Nucleus accumbens (tissue), 56 donors: Measurements from ENCODE around the gene BPIFA1.

ENCODE experiments used
- DNase-seq, 56 donors: peaks; one replicate each; lab custom pipeline; 2025; lab: John Stamatoyannopoulos, UW

Gene BPIFA1

GRCh38 chr20:33239979-33240736, 4.4 kb downstream of the BPIFA1 start:
- DNase-seq: no peak

GRCh38 chr20:33240923-33241322, 5.1 kb downstream of the BPIFA1 start:
- no peak for DNase-seq

- no peak for DNase-seq
These were observed 6.7 kb downstream of the BPIFA1 start for GRCh38 chr20:33242319-33243100.

GRCh38 chr20:33246077-33246476, 10.3 kb downstream of the BPIFA1 start:
- DNase-seq: no peak

GRCh38 chr20:33249456-33249855, 13.7 kb downstream of the BPIFA1 start:
- DNase-seq: no peak

GRCh38 chr20:33250666-33251065, 14.9 kb downstream of the BPIFA1 start:
- no peak for DNase-seq

GRCh38 chr20:33251496-33251895, 15.7 kb downstream of the BPIFA1 start:
- no peak for DNase-seq

- DNase-seq: no peak
These were observed 16.7 kb downstream of the BPIFA1 start for GRCh38 chr20:33252460-33252859.

GRCh38 chr20:33255005-33255404, 19.2 kb downstream of the BPIFA1 start:
- no peak for DNase-seq

- no peak for DNase-seq
These were observed 21.4 kb downstream of the BPIFA1 start for GRCh38 chr20:33257237-33257636.

- no peak for DNase-seq
These were observed 23.6 kb downstream of the BPIFA1 start for GRCh38 chr20:33259371-33259770.

- no peak for DNase-seq
These were observed 25.7 kb downstream of the BPIFA1 start for GRCh38 chr20:33261465-33261864.

- DNase-seq: peak in 48 of 56 donors; percentile 3 to 71 (median 36)
These were observed 26.9 kb downstream of the BPIFA1 start for GRCh38 chr20:33262658-33263065.

GRCh38 chr20:33263784-33264183, 28.0 kb downstream of the BPIFA1 start:
- DNase-seq: peak in 4 of 56 donors; percentile 5 to 20 (median 12)

GRCh38 chr20:33267701-33268100, 31.9 kb downstream of the BPIFA1 start:
- no peak for DNase-seq

GRCh38 chr20:33272155-33272873, 36.5 kb downstream of the BPIFA1 start:
- no peak for DNase-seq

- peak in 9 of 56 donors; percentile 3 to 42 (median 16) for DNase-seq
These were observed 37.5 kb downstream of the BPIFA1 start for GRCh38 chr20:33273117-33273851.

- no peak for DNase-seq
These were observed 39.4 kb downstream of the BPIFA1 start for GRCh38 chr20:33275215-33275614.

GRCh38 chr20:33275871-33276270, 40.1 kb downstream of the BPIFA1 start:
- DNase-seq: no peak

- no peak for DNase-seq
These were observed 40.7 kb downstream of the BPIFA1 start for GRCh38 chr20:33276303-33277113.
